Endodermal cell (in vitro differentiated cells): ENCODE data around the gene EIF4A3. TPM values are rescaled to one million over a fixed set of nuclear protein-coding genes. Genes with fewer than 3 reads are reported as not detected.

Source experiments
- DNase-seq: peaks from one replicate; pipeline ENCODE4 v3.0.0-alpha.2; 2017
- H3K27ac ChIP-seq: 2 replicates; pipeline ENCODE4 v1.5.1; 2013; ENCODE audit warnings: mild to moderate bottlenecking, low read depth, low read length, moderate library complexity
- H3K27me3 ChIP-seq: 2 replicates; pipeline ENCODE4 v1.6.1; 2013; ENCODE audit warnings: mild to moderate bottlenecking, low read length, moderate library complexity; ENCODE audit not compliant: insufficient read depth, control insufficient read depth, poor library complexity, severe bottlenecking
- H3K36me3 ChIP-seq: 2 replicates; pipeline ENCODE4 v1.7.0; 2013; ENCODE audit warnings: mild to moderate bottlenecking, low read length, moderate library complexity; ENCODE audit not compliant: control insufficient read depth, insufficient read depth
- H3K4me1 ChIP-seq: one replicate; pipeline ENCODE4 v1.7.0; 2013; ENCODE audit warnings: low read length; ENCODE audit not compliant: control insufficient read depth, insufficient read depth
- H3K4me3 ChIP-seq: 2 replicates; pipeline ENCODE4 v1.5.1; 2013; ENCODE audit warnings: mild to moderate bottlenecking, low read length, moderate library complexity
- H3K9ac ChIP-seq: 2 replicates; pipeline ENCODE4 v1.6.1; 2013; ENCODE audit warnings: mild to moderate bottlenecking, low read length, moderate library complexity; ENCODE audit not compliant: poor library complexity, severe bottlenecking; ENCODE audit errors: extremely low read depth
- H3K9me3 ChIP-seq: 2 replicates; pipeline ENCODE4 v1.6.1; 2013; ENCODE audit warnings: mild to moderate bottlenecking, low read length, moderate library complexity; ENCODE audit not compliant: control insufficient read depth
- H3K27ac Mint-ChIP-seq: 2 replicates; pipeline ENCODE4 v1.8.0; 2020; ENCODE audit warnings: mixed read lengths
- H3K27me3 Mint-ChIP-seq: 2 replicates; pipeline ENCODE4 v1.8.0; 2021; ENCODE audit warnings: mild to moderate bottlenecking, mixed read lengths; ENCODE audit not compliant: insufficient read depth
- H3K36me3 Mint-ChIP-seq: 2 replicates; pipeline ENCODE4 v1.8.0; 2020; ENCODE audit warnings: low read depth, mixed read lengths
- H3K4me1 Mint-ChIP-seq: 2 replicates; pipeline ENCODE4 v1.8.0; 2020; ENCODE audit warnings: mixed read lengths
- H3K4me3 Mint-ChIP-seq: 2 replicates; pipeline ENCODE4 v1.8.0; 2020; ENCODE audit warnings: mild to moderate bottlenecking, moderate library complexity, mixed read lengths
- H3K9me3 Mint-ChIP-seq: 2 replicates; pipeline ENCODE4 v1.8.0; 2020; ENCODE audit warnings: mild to moderate bottlenecking, mixed read lengths
- CTCF ChIP-seq: fragments of 200-600 bp; sonication (generic); conservative IDR thresholded peaks from 2 replicates; pipeline ENCODE4 v1.5.0; 2021; ENCODE audit warnings: antibody characterized with exemption, mild to moderate bottlenecking
- WGBS, 2 experiments: methylation state at CpG; one replicate each; pipeline versions ENCODE4 v1.1.5 to v1.1.7; 2013; ENCODE audit warnings: missing lambda C conversion rate in 2 of 2, mixed read lengths in 1 of 2; ENCODE audit not compliant: insufficient coverage in 1 of 2, insufficient read length in 1 of 2; 5-methylcytosine and 5-hydroxymethylcytosine counted together
- long read RNA-seq, 4 experiments: library from polyadenylated mRNA in 2 of 4; library from RNA in 1 of 4; library from capped mRNA in 1 of 4; stranded (forward) in 3 of 4; unstranded in 1 of 4; transcript quantifications; one replicate each; pipeline ENCODE4 v2.0.0, GENCODE V29; 2020 to 2021; ENCODE audit warnings: inconsistent platforms in 1 of 4
- polyA plus RNA-seq, 2 experiments: library from polyadenylated mRNA; stranded (reverse); fragments of 50-300 nt; gene quantifications; one replicate each; pipeline ENCODE4 v1.2.3, GENCODE V29; 2013
- total RNA-seq, 2 donors: library from RNA; stranded (reverse); fragmentation: NEBNext Ultra II Directional in 1 of 2; extraction: Animal tissue kit (Norgen Biotek cat#: 25700) in 1 of 2; gene quantifications; 2 replicates in 1 of 2; 3 replicates in 1 of 2; pipeline ENCODE4 v1.2.1, GENCODE V29; 2021

The EIF4A3 gene
- total RNA-seq: 100 to 1,000 TPM; 107 to 110 TPM
- 126 TPM for polyA plus RNA-seq (2013, experiment 1 of 2)
- polyA plus RNA-seq (2013, experiment 2 of 2): 123 TPM
- long read RNA-seq, experiment 1, transcript EIF4A3-201 (12 exons, 1,734 nt): major isoform, 45 of 58 reads
- long read RNA-seq, experiment 1, partial matches to known transcripts: 9 of 58 reads
- long read RNA-seq, experiment 1, other reads (novel, unspliced or antisense): 2 of 58 reads
- long read RNA-seq, experiment 2, transcript EIF4A3-201 (12 exons, 1,734 nt): major isoform, 176 of 189 reads
- long read RNA-seq, experiment 2, partial matches to known transcripts: 5 of 189 reads
- long read RNA-seq, experiment 2, other reads (novel, unspliced or antisense): 5 of 189 reads
- long read RNA-seq, experiment 3, transcript EIF4A3-201 (12 exons, 1,734 nt): major isoform, 707 of 720 reads
- long read RNA-seq, experiment 3, partial matches to known transcripts: 2 of 720 reads
- long read RNA-seq, experiment 3, other reads (novel, unspliced or antisense): 9 of 720 reads
- long read RNA-seq, experiment 4, transcript EIF4A3-201 (12 exons, 1,734 nt): major isoform, 34 of 46 reads
- long read RNA-seq, experiment 4, partial matches to known transcripts: 12 of 46 reads
- long read RNA-seq, experiment 4, other reads (novel, unspliced or antisense): 0 of 46 reads

- peak within 1 kb of the TSS; percentile 89 for H3K27ac Mint-ChIP-seq
- H3K4me3 ChIP-seq: peak within 1 kb of the TSS; percentile 96
- H3K4me1 Mint-ChIP-seq: peaks cover 23% of the 10 kb centered on the region
- peaks cover 37% of the 10 kb centered on the region for H3K36me3 ChIP-seq
- H3K27me3 Mint-ChIP-seq: no peaks in the 10 kb centered on the region
- peak within 1 kb of the TSS; percentile 79 for H3K4me3 Mint-ChIP-seq
- H3K9ac ChIP-seq: peak within 1 kb of the TSS; percentile 85
- peaks cover 27% of the 10 kb centered on the region for H3K36me3 Mint-ChIP-seq
- H3K27me3 ChIP-seq: no peaks in the 10 kb centered on the region
- peaks cover 5% of the 10 kb centered on the region for H3K9me3 ChIP-seq
- H3K4me1 ChIP-seq: no peaks in the 10 kb centered on the region
- peak; percentile 100 for DNase-seq
- 0% methylated on average over 63 to 90 of the region's 90 CpGs for WGBS, 2 experiments
- peaks cover 4% of the 10 kb centered on the region for H3K9me3 Mint-ChIP-seq
- no peak for TF ChIP-seq CTCF
- peak within 1 kb of the TSS; percentile 82 for H3K27ac ChIP-seq
Measured at GRCh38 chr17:80147035-80147822, at the start of gene EIF4A3. Gene EIF4A3, minus strand, starts transcription at chr17:80147128. Its CDS starts 167 bp downstream, at chr17:80146961.

GRCh38 chr17:80196652-80197051 is 49.7 kb upstream of the EIF4A3 start:
- no peak for DNase-seq
- H3K9me3 Mint-ChIP-seq: no peaks in the 10 kb centered on the region
- no peaks in the 10 kb centered on the region for H3K27me3 Mint-ChIP-seq
- H3K9me3 ChIP-seq: no peaks in the 10 kb centered on the region
- no peak for TF ChIP-seq CTCF
- H3K4me3 ChIP-seq: no peak overlapping the region
- H3K4me3 Mint-ChIP-seq: no peak overlapping the region
- H3K4me1 Mint-ChIP-seq: peaks cover 6% of the 10 kb centered on the region
- H3K27me3 ChIP-seq: no peaks in the 10 kb centered on the region
- H3K36me3 ChIP-seq: no peaks in the 10 kb centered on the region
- no peak overlapping the region for H3K27ac Mint-ChIP-seq
- peaks cover 4% of the 10 kb centered on the region for H3K36me3 Mint-ChIP-seq
- H3K9ac ChIP-seq: no peak overlapping the region
- no peak overlapping the region for H3K27ac ChIP-seq
- WGBS, 2 experiments: 95 to 97% methylated on average over 7 of the region's 7 CpGs
- H3K4me1 ChIP-seq: no peaks in the 10 kb centered on the region
